Thyroid gland (tissue), 4 donors: ENCODE data around the gene SLC7A1.

ENCODE experiments used
- POLR2A ChIP-seq, 2 donors: fragments of 450-650 bp; IDR thresholded peaks; one replicate each; pipeline ENCODE4 v1.6.1; 2017; ENCODE audit warnings: antibody characterized with exemption in 2 of 2, mild to moderate bottlenecking in 2 of 2, moderate library complexity in 1 of 2
- TF ChIP-seq, protein P1 (sequence below), 6 experiments: fragments of 200-600 bp in 3 of 6; fragments of 450-650 bp in 3 of 6; sonication (generic) in 3 of 6; IDR thresholded peaks; one replicate each; pipeline ENCODE4 v1.5.1; 2016 to 2019; ENCODE audit warnings: antibody characterized with exemption in 6 of 6, mild to moderate bottlenecking in 2 of 6, inconsistent platforms in 1 of 6, moderate library complexity in 1 of 6

DNA sequence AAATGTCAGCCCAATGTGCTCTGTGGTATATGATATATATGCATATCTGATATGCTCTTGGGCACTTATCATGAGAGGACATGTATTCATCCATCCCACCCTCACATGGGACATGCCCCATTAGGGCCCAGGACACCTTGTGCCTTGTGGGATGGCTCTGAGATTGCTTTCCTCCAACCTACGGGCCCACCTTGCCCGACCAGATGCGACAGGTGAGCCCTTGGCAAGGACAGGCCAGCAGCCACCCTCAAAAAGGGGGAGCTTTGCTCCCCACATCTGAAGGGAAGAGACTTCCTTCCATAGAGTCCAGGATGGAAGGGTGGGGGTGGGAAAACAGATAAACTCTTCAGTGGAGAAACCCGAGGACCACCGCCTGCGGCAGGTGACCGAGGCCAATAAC is 58.6 kb downstream of the SLC7A1 start:
- TF ChIP-seq, protein P1, sequence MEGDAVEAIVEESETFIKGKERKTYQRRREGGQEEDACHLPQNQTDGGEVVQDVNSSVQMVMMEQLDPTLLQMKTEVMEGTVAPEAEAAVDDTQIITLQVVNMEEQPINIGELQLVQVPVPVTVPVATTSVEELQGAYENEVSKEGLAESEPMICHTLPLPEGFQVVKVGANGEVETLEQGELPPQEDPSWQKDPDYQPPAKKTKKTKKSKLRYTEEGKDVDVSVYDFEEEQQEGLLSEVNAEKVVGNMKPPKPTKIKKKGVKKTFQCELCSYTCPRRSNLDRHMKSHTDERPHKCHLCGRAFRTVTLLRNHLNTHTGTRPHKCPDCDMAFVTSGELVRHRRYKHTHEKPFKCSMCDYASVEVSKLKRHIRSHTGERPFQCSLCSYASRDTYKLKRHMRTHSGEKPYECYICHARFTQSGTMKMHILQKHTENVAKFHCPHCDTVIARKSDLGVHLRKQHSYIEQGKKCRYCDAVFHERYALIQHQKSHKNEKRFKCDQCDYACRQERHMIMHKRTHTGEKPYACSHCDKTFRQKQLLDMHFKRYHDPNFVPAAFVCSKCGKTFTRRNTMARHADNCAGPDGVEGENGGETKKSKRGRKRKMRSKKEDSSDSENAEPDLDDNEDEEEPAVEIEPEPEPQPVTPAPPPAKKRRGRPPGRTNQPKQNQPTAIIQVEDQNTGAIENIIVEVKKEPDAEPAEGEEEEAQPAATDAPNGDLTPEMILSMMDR (IDR thresholded peaks at IDR 0.05) = no peak
- no peak for TF ChIP-seq POLR2A (IDR thresholded peaks at IDR 0.05)
